NB4 (cell line): ENCODE measurements around the gene PARD3.

ENCODE experiments used
- MAX ChIP-seq: IDR thresholded peaks from 2 replicates; pipeline ENCODE4 v1.6.1; 2011; ENCODE audit warnings: low read depth, low read length
- MYC ChIP-seq: IDR thresholded peaks from 2 replicates; pipeline ENCODE4 v1.6.1; 2011; ENCODE audit warnings: low read depth, low read length
- POLR2A ChIP-seq: IDR thresholded peaks from 2 replicates; pipeline ENCODE4 v1.6.1; 2011; ENCODE audit warnings: mild to moderate bottlenecking; ENCODE audit not compliant: insufficient read length; ENCODE audit errors: extremely low read depth
- TF ChIP-seq, protein P1 (sequence below): IDR thresholded peaks from one replicate; pipeline ENCODE4 v1.5.1; 2012; ENCODE audit warnings: low read depth, low read length

DNA sequence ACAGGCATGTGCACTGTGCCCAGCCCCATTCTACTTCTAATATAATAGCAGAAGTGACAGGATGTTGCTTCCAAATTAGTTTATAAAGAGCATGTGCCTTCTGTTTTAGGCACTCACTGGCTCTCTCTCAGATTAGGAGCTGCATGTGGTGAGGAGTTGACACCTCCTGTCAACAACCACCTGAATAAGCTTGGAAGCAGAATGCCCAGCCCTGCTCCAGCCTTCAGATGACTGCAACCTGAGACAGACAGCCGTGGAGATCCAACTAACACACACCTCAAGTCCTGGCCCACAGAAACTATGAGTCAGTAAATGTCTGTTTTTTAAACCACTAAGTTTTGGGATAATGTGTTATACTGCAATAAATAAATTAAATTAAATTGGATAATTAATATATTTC lies 54.5 kb downstream of the PARD3 start:
- TF ChIP-seq, protein P1, sequence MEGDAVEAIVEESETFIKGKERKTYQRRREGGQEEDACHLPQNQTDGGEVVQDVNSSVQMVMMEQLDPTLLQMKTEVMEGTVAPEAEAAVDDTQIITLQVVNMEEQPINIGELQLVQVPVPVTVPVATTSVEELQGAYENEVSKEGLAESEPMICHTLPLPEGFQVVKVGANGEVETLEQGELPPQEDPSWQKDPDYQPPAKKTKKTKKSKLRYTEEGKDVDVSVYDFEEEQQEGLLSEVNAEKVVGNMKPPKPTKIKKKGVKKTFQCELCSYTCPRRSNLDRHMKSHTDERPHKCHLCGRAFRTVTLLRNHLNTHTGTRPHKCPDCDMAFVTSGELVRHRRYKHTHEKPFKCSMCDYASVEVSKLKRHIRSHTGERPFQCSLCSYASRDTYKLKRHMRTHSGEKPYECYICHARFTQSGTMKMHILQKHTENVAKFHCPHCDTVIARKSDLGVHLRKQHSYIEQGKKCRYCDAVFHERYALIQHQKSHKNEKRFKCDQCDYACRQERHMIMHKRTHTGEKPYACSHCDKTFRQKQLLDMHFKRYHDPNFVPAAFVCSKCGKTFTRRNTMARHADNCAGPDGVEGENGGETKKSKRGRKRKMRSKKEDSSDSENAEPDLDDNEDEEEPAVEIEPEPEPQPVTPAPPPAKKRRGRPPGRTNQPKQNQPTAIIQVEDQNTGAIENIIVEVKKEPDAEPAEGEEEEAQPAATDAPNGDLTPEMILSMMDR: no peak
- TF ChIP-seq MYC (no peak), POLR2A (no peak), MAX (no peak)
